Neural progenitor cell (in vitro differentiated cells): ENCODE results near the gene COL15A1. TPM values are rescaled to one million over a fixed set of nuclear protein-coding genes. Genes with fewer than 3 reads are reported as not detected.
"Not testable (repeated sequence)": the region's sequence is repeated elsewhere in the genome, so short reads cannot be mapped to it uniquely, and the experiment has no call there.

Source experiments
- DNase-seq: peaks from one replicate; pipeline ENCODE4 v3.0.0-alpha.2; 2016; ENCODE audit warnings: low spot score
- H2AFZ ChIP-seq: fragments of 200-600 bp; sonication (generic); replicated peaks from 2 replicates; pipeline ENCODE4 v1.6.1; 2016; ENCODE audit warnings: antibody characterized with exemption
- H3F3A ChIP-seq: fragments of 200-600 bp; sonication (generic); 2 replicates; pipeline ENCODE4 v1.6.1; 2016; ENCODE audit warnings: antibody characterized with exemption, low read depth
- H3K27ac ChIP-seq: fragments of 200-600 bp; sonication (generic); 2 replicates; pipeline ENCODE4 v1.5.1; 2016; ENCODE audit warnings: mild to moderate bottlenecking
- H3K27me3 ChIP-seq: fragments of 200-600 bp; sonication (generic); 2 replicates; pipeline ENCODE4 v1.6.1; 2016; ENCODE audit warnings: mild to moderate bottlenecking, moderate library complexity
- H3K36me3 ChIP-seq: fragments of 200-600 bp; sonication (generic); 2 replicates; pipeline ENCODE4 v1.5.1; 2016
- H3K4me1 ChIP-seq: fragments of 200-600 bp; sonication (generic); 2 replicates; pipeline ENCODE4 v1.6.1; 2016; ENCODE audit warnings: mixed run types
- H3K4me2 ChIP-seq: fragments of 200-600 bp; sonication (generic); 2 replicates; pipeline ENCODE4 v1.6.1; 2016
- H3K4me3 ChIP-seq: fragments of 200-600 bp; sonication (generic); 2 replicates; pipeline ENCODE4 v1.5.1; 2016
- H3K79me2 ChIP-seq: fragments of 200-600 bp; sonication (generic); 2 replicates; pipeline ENCODE4 v1.6.1; 2016; ENCODE audit warnings: low read depth
- H3K9ac ChIP-seq: fragments of 200-600 bp; sonication (generic); 2 replicates; pipeline ENCODE4 v1.6.1; 2016
- H3K9me3 ChIP-seq: fragments of 200-600 bp; sonication (generic); 2 replicates; pipeline ENCODE4 v1.5.1; 2016; ENCODE audit warnings: low read depth
- H4K20me1 ChIP-seq: fragments of 200-600 bp; sonication (generic); 2 replicates; pipeline ENCODE4 v1.6.1; 2016; ENCODE audit warnings: low read depth
- H3K27ac Mint-ChIP-seq: 3 replicates; pipeline ENCODE4 v1.8.0; 2021; ENCODE audit warnings: mixed read lengths
- H3K27me3 Mint-ChIP-seq: 2 replicates; pipeline ENCODE4 v1.8.0; 2022; ENCODE audit warnings: low read depth, mild to moderate bottlenecking, inconsistent platforms, moderate library complexity, mixed read lengths; ENCODE audit not compliant: insufficient read depth
- H3K36me3 Mint-ChIP-seq: 3 replicates; pipeline ENCODE4 v1.8.0; 2021; ENCODE audit warnings: mixed read lengths
- H3K4me1 Mint-ChIP-seq: 3 replicates; pipeline ENCODE4 v1.8.0; 2021; ENCODE audit warnings: mixed read lengths
- H3K4me3 Mint-ChIP-seq: 3 replicates; pipeline ENCODE4 v1.8.0; 2021; ENCODE audit warnings: mild to moderate bottlenecking, moderate library complexity, mixed read lengths
- H3K9me3 Mint-ChIP-seq: 3 replicates; pipeline ENCODE4 v1.8.0; 2020; ENCODE audit warnings: mixed read lengths
- EZH2 ChIP-seq: fragments of 200-600 bp; sonication (generic); IDR thresholded peaks from 2 replicates; pipeline ENCODE4 v1.6.1; 2017; ENCODE audit warnings: antibody characterized with exemption, mild to moderate bottlenecking, moderate library complexity
- EZH2phosphoT487 ChIP-seq: fragments of 200-600 bp; sonication (generic); IDR thresholded peaks from 2 replicates; pipeline ENCODE4 v1.6.1; 2017; ENCODE audit warnings: antibody characterized with exemption
- total RNA-seq: library from RNA; depleted of rRNA; stranded (reverse); fragments of >200 nt; gene quantifications from 2 replicates; pipeline ENCODE4 v1.2.3, GENCODE V29; 2015; ENCODE audit warnings: low replicate concordance
- TF ChIP-seq, protein P1 (sequence below): fragments of 200-600 bp; sonication (generic); IDR thresholded peaks from 2 replicates; pipeline ENCODE4 v1.5.1; 2017; ENCODE audit warnings: antibody characterized with exemption, mild to moderate bottlenecking

COL15A1 gene
- total RNA-seq, 1 donor from 2014 or later = 3.2 TPM

- no peaks in the 10 kb centered on the region for H3K27me3 ChIP-seq
- no peaks in the 10 kb centered on the region for H3K36me3 Mint-ChIP-seq
- peaks cover 3% of the 10 kb centered on the region for H3K4me1 Mint-ChIP-seq
- TF ChIP-seq EZH2phosphoT487 (no peak), EZH2 (no peak)
- TF ChIP-seq, protein P1, sequence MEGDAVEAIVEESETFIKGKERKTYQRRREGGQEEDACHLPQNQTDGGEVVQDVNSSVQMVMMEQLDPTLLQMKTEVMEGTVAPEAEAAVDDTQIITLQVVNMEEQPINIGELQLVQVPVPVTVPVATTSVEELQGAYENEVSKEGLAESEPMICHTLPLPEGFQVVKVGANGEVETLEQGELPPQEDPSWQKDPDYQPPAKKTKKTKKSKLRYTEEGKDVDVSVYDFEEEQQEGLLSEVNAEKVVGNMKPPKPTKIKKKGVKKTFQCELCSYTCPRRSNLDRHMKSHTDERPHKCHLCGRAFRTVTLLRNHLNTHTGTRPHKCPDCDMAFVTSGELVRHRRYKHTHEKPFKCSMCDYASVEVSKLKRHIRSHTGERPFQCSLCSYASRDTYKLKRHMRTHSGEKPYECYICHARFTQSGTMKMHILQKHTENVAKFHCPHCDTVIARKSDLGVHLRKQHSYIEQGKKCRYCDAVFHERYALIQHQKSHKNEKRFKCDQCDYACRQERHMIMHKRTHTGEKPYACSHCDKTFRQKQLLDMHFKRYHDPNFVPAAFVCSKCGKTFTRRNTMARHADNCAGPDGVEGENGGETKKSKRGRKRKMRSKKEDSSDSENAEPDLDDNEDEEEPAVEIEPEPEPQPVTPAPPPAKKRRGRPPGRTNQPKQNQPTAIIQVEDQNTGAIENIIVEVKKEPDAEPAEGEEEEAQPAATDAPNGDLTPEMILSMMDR = no peak
- H3K4me3 ChIP-seq = no peak overlapping the region
- H3K27me3 Mint-ChIP-seq = peaks cover 7% of the 10 kb centered on the region
- H3K79me2 ChIP-seq = no peaks in the 10 kb centered on the region
- no peak overlapping the region for H3K27ac ChIP-seq
- H3K27ac Mint-ChIP-seq = no peak overlapping the region
- no peak overlapping the region for H3K4me2 ChIP-seq
- H3K4me3 Mint-ChIP-seq = no peak overlapping the region
- no peaks in the 10 kb centered on the region for H3K36me3 ChIP-seq
- no peaks in the 10 kb centered on the region for H3F3A ChIP-seq
- DNase-seq = no peak
- H4K20me1 ChIP-seq = no peaks in the 10 kb centered on the region
- no peak overlapping the region for H3K9ac ChIP-seq
- H2AFZ ChIP-seq = no peak overlapping the region
- H3K9me3 Mint-ChIP-seq = peaks cover 7% of the 10 kb centered on the region
- H3K9me3 ChIP-seq = no peaks in the 10 kb centered on the region
- no peaks in the 10 kb centered on the region for H3K4me1 ChIP-seq
Measured at GRCh38 chr9:98900725-98901124, 43.0 kb upstream of the COL15A1 start.

DNA sequence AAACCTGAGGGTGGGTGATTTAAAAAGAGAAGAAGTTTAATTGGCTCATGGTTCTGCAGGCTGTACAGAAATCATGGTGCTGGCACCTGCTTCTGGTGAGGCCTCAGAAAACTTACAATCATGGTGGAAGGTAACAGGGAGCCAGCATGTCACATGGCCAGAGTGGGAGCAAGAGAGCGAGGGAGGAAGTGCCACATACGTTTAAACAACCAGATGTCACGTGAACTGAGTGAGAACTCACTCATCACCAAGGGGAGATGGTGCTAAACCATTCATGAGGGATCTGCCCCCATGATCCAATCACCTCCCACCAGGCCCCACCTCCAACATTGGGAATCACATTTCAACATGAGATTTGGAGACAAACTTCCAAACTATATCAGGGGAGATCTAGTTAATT is 41.9 kb upstream of the COL15A1 start:
- H3K27me3 Mint-ChIP-seq, H4K20me1 ChIP-seq, H3K36me3 ChIP-seq, DNase-seq, H3K4me3 ChIP-seq, H3K4me2 ChIP-seq, H2AFZ ChIP-seq, H3K27me3 ChIP-seq, H3F3A ChIP-seq, H3K4me3 Mint-ChIP-seq, H3K9me3 Mint-ChIP-seq, H3K4me1 Mint-ChIP-seq, H3K4me1 ChIP-seq, H3K27ac Mint-ChIP-seq, H3K27ac ChIP-seq, H3K79me2 ChIP-seq, H3K9me3 ChIP-seq, H3K9ac ChIP-seq, H3K36me3 Mint-ChIP-seq: not testable (repeated sequence)

DNA sequence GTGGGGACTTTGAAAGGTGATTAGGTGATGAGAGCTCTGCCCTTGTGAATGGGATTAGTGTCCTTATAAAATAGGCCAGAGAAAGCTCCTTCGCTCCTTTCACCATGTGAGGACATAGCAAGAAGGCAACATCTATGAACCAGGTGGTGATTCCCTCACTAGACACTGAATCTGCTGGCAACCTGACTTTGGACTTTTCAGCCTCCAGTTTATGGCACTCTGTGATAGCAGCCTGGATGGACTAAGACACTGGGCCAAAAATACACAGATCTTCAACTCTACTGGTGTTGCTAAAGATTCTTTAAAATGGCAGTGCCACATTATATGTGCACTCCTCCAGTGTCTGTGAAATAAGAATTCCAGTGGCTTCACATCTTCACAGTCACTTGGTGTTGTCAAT is 41.2 kb upstream of the COL15A1 start:
- no peaks in the 10 kb centered on the region for H3K9me3 Mint-ChIP-seq
- H3K4me2 ChIP-seq = no peak overlapping the region

GRCh38 chr9:98902925-98903324 is 40.8 kb upstream of the COL15A1 start:
- Histone ChIP-seq H3K36me3 (no peaks in the 10 kb centered on the region), H3K9me3 (no peaks in the 10 kb centered on the region), H3K27me3 (no peaks in the 10 kb centered on the region), H3K27ac (no peak overlapping the region), H3K4me3 (no peak overlapping the region), H4K20me1 (no peaks in the 10 kb centered on the region), H3K79me2 (no peaks in the 10 kb centered on the region), H3K4me2 (no peak overlapping the region), H3F3A (no peaks in the 10 kb centered on the region), H2AFZ (no peak overlapping the region), H3K4me1 (no peaks in the 10 kb centered on the region), H3K9ac (no peak overlapping the region)
- Mint-ChIP-seq H3K4me3 (no peak overlapping the region), H3K4me1 (peaks cover 3% of the 10 kb centered on the region), H3K9me3 (no peaks in the 10 kb centered on the region), H3K27ac (no peak overlapping the region), H3K36me3 (no peaks in the 10 kb centered on the region), H3K27me3 (peaks cover 7% of the 10 kb centered on the region)
- no peak for TF ChIP-seq EZH2phosphoT487
- TF ChIP-seq, protein P1 = no peak
- no peak for TF ChIP-seq EZH2
- DNase-seq = no peak

More for the DNA sequence above, 41.2 kb upstream of the COL15A1 start:
- no peak overlapping the region for H3K9ac ChIP-seq
- no peaks in the 10 kb centered on the region for H3K9me3 ChIP-seq
- no peaks in the 10 kb centered on the region for H3K4me1 ChIP-seq
- no peak for DNase-seq
- peaks cover 7% of the 10 kb centered on the region for H3K27me3 Mint-ChIP-seq
- H3K36me3 ChIP-seq = no peaks in the 10 kb centered on the region
- no peaks in the 10 kb centered on the region for H3K27me3 ChIP-seq
- H3K4me3 ChIP-seq = no peak overlapping the region
- H3K4me3 Mint-ChIP-seq = no peak overlapping the region
- TF ChIP-seq, protein P1 = no peak
- no peak for TF ChIP-seq EZH2phosphoT487
- no peak for TF ChIP-seq EZH2
- H2AFZ ChIP-seq = no peak overlapping the region
- no peak overlapping the region for H3K27ac Mint-ChIP-seq
- no peak overlapping the region for H3K27ac ChIP-seq
- H4K20me1 ChIP-seq = no peaks in the 10 kb centered on the region
- no peaks in the 10 kb centered on the region for H3K79me2 ChIP-seq
- no peaks in the 10 kb centered on the region for H3F3A ChIP-seq
- H3K4me1 Mint-ChIP-seq = peaks cover 3% of the 10 kb centered on the region
- H3K36me3 Mint-ChIP-seq = no peaks in the 10 kb centered on the region
